Loucy (cell line): ENCODE data around the gene TLX2.

Experiments used
- EZH2phosphoT487 ChIP-seq: fragments of 200-600 bp; IDR thresholded peaks from 2 replicates; pipeline ENCODE4 v1.6.1; 2018; ENCODE audit warnings: antibody characterized with exemption, mild to moderate bottlenecking, moderate library complexity, borderline replicate concordance
- TF ChIP-seq, protein P1 (sequence below): fragments of 200-600 bp; sonication (generic); conservative IDR thresholded peaks from 2 replicates; pipeline ENCODE4 v1.5.1; 2014; ENCODE audit warnings: mild to moderate bottlenecking, antibody characterized with exemption, low read length

GRCh38 chr2:74507145-74507925, 6.9 kb upstream of the TLX2 start, which contains the start of gene PCGF1:
- TF ChIP-seq, protein P1, sequence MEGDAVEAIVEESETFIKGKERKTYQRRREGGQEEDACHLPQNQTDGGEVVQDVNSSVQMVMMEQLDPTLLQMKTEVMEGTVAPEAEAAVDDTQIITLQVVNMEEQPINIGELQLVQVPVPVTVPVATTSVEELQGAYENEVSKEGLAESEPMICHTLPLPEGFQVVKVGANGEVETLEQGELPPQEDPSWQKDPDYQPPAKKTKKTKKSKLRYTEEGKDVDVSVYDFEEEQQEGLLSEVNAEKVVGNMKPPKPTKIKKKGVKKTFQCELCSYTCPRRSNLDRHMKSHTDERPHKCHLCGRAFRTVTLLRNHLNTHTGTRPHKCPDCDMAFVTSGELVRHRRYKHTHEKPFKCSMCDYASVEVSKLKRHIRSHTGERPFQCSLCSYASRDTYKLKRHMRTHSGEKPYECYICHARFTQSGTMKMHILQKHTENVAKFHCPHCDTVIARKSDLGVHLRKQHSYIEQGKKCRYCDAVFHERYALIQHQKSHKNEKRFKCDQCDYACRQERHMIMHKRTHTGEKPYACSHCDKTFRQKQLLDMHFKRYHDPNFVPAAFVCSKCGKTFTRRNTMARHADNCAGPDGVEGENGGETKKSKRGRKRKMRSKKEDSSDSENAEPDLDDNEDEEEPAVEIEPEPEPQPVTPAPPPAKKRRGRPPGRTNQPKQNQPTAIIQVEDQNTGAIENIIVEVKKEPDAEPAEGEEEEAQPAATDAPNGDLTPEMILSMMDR: peak; percentile 71
- TF ChIP-seq EZH2phosphoT487: no peak
